Measurements from ENCODE around the gene MTG2. TPM values are rescaled to one million over a fixed set of nuclear protein-coding genes. Genes with fewer than 3 reads are reported as not detected.

MTG2 gene
- total and polyA plus RNA-seq, 2 of the 4 experiments (the other 2 are of a cell fraction) = 11.5 to 25.2 TPM

- H3K9ac ChIP-seq (ENCODE audit: low read depth, low read length) = no peak overlapping the region
- no peak overlapping the region for H4K8ac ChIP-seq (ENCODE audit: low read depth in 2 of 2, low read length in 2 of 2)
- TF ChIP-seq FOS (IDR thresholded peaks at IDR 0.05; ENCODE audit: low read depth, low read length) (no peak), MAFK (IDR thresholded peaks at IDR 0.05; ENCODE audit: low read depth, low read length) (no peak)
- no peak overlapping the region for H3K14ac ChIP-seq (replicated peaks; ENCODE audit: low read depth, low read length)
- DNase-seq (no peak), ATAC-seq (ENCODE audit: low read depth) (no peak)
- WGBS, 2 experiments (ENCODE audit: extremely low coverage in 2 of 2, insufficient read length in 1 of 2) = 100% methylated on average over 2 of the region's 11 CpGs; no CpG with 5 or more reads in 1 of the 2 experiments
- no peaks in the 10 kb centered on the region for H3K27me3 ChIP-seq (ENCODE audit: control insufficient read depth, insufficient read depth, low read length)
- no peak overlapping the region for H3K4ac ChIP-seq (ENCODE audit: low read depth, low read length)
- no peak overlapping the region for H3K18ac ChIP-seq (ENCODE audit: low read depth, low read length)
- H2BK120ac ChIP-seq (ENCODE audit: low read depth, low read length) = no peak overlapping the region
- H2AK5ac ChIP-seq (ENCODE audit: low read depth, low read length) = no peak overlapping the region
- in situ Hi-C loops (cut with MboI; ENCODE audit: low sequenced_read_pairs) = no loop called here
- H3K9me3 ChIP-seq (ENCODE audit: control insufficient read depth, insufficient read depth, low read length) = no peaks in the 10 kb centered on the region
- no peak overlapping the region for H2AFZ ChIP-seq (replicated peaks; ENCODE audit: low read length, poor library complexity)
- H3K36me3 ChIP-seq (ENCODE audit: control insufficient read depth, insufficient read depth, low read length) = peaks cover 30% of the 10 kb centered on the region
- H3K79me1 ChIP-seq (ENCODE audit: low read depth in 1 of 2, low read length in 2 of 2) = peaks cover 9 to 65% of the 10 kb centered on the region in 2 experiments
- no peak overlapping the region for H4K5ac ChIP-seq (ENCODE audit: low read depth, low read length)
- ChIA-PET POLR2A (ENCODE audit: unreplicated experiment) (no interaction called here), CTCF (no interaction called here)
- H2AK9ac ChIP-seq (replicated peaks; ENCODE audit: low read depth, low read length, poor library complexity) = no peak overlapping the region
- H3K9me1 ChIP-seq (ENCODE audit: insufficient read depth, low read length) = peaks cover 16% of the 10 kb centered on the region; the same call in 1 of the 2 replicates
- no peak overlapping the region for H4K91ac ChIP-seq (ENCODE audit: insufficient read depth, low read depth, low read length)
- dilution Hi-C loops (cut with HindIII; ENCODE audit: low sequenced_read_pairs, unreplicated experiment) = no loop called here
- H4K20me1 ChIP-seq (ENCODE audit: insufficient read depth, low read length) = peaks cover 61% of the 10 kb centered on the region
- H3K56ac ChIP-seq (ENCODE audit: extremely low read depth, insufficient read depth, low read length) = no peak overlapping the region
- H3K4me2 ChIP-seq (ENCODE audit: low read depth, low read length) = no peak overlapping the region
- intact Hi-C loops (cut with micrococcal nuclease) = no loop called here
- H3K4me1 ChIP-seq (ENCODE audit: control insufficient read depth, insufficient read depth, low read length) = peaks cover 7% of the 10 kb centered on the region
- no peak overlapping the region for H3K4me3 ChIP-seq (ENCODE audit: insufficient read depth, low read depth, low read length)
- no peak overlapping the region for H3K23ac ChIP-seq (ENCODE audit: low read depth, low read length)
- BruUV-seq (replicated peaks) = no TSS peak
- H2BK20ac ChIP-seq (ENCODE audit: low read depth, low read length) = no peak overlapping the region
- H3K27ac ChIP-seq (ENCODE audit: insufficient read depth, low read length) = no peak overlapping the region
- no peak overlapping the region for H2BK5ac ChIP-seq (ENCODE audit: low read depth, low read length, poor library complexity, severe bottlenecking)
- H2BK15ac ChIP-seq (ENCODE audit: low read depth, low read length) = no peak overlapping the region
Observed at GRCh38 chr20:62159052-62159451, 23.8 kb upstream of the MTG2 start.

Measured in IMR-90 (cell line).